Lung (tissue), 12 donors: Measurements from ENCODE around the gene FAM81A. TPM values are rescaled to one million over a fixed set of nuclear protein-coding genes. Genes with fewer than 3 reads are reported as not detected.

Experiments used
- ATAC-seq: fragments of 200-7000 bp; cut with Tn5 transposase; one replicate; pipeline ENCODE4 v1.9.1; 2020; ENCODE audit warnings: moderate number of reproducible peaks; ENCODE audit not compliant: insufficient read depth, low FRiP score
- DNase-seq, 3 donors: peaks; one replicate each; pipeline ENCODE4 v3.0.0-alpha.2; 2013 to 2017
- H3K27ac ChIP-seq, 2 donors: one replicate each; pipeline ENCODE4 v1.5.1; 2013; ENCODE audit warnings: mild to moderate bottlenecking in 2 of 2, moderate library complexity in 2 of 2, control low read depth in 1 of 2, inconsistent platforms in 1 of 2, low read depth in 1 of 2, low read length in 1 of 2
- H3K27me3 ChIP-seq, 3 donors: one replicate each; pipeline ENCODE4 v1.5.1; 2013; ENCODE audit warnings: low read length in 2 of 3; ENCODE audit not compliant: control insufficient read depth in 3 of 3, insufficient read depth in 3 of 3
- H3K36me3 ChIP-seq, 4 donors: one replicate each; pipeline ENCODE4 v1.5.1; 2013; ENCODE audit warnings: low read length in 4 of 4, mild to moderate bottlenecking in 1 of 4, moderate library complexity in 1 of 4; ENCODE audit not compliant: control insufficient read depth in 4 of 4, insufficient read depth in 4 of 4
- H3K4me1 ChIP-seq, 5 donors: one replicate each; pipeline ENCODE4 v1.5.1; 2013; ENCODE audit warnings: low read length in 5 of 5, mild to moderate bottlenecking in 2 of 5, moderate library complexity in 1 of 5; ENCODE audit not compliant: control insufficient read depth in 5 of 5, insufficient read depth in 5 of 5
- H3K4me3 ChIP-seq: one replicate; pipeline ENCODE4 v1.5.1; 2013; ENCODE audit warnings: mild to moderate bottlenecking, control low read depth, moderate library complexity
- H3K9ac ChIP-seq, 2 donors: one replicate each; pipeline ENCODE4 v1.5.1; 2013; ENCODE audit warnings: low read length in 2 of 2, control low read depth in 1 of 2; ENCODE audit not compliant: insufficient read depth in 1 of 2
- H3K9me3 ChIP-seq, 4 donors: one replicate each; pipeline ENCODE4 v1.5.1; 2013; ENCODE audit warnings: low read length in 3 of 4, mild to moderate bottlenecking in 1 of 4, moderate library complexity in 1 of 4; ENCODE audit not compliant: control insufficient read depth in 4 of 4, insufficient read depth in 3 of 4
- WGBS, 2 donors: extraction: QIAGEN DNeasy Blood & Tissue Kit; methylation state at CpG; one replicate each; pipeline ENCODE4 v1.1.7; 2013; 5-methylcytosine and 5-hydroxymethylcytosine counted together
- polyA plus RNA-seq, 2 donors: library from polyadenylated mRNA; stranded (reverse); fragments of 200-250 nt; gene quantifications; one replicate each; pipeline ENCODE4 v1.2.1, GENCODE V29; 2013
- total RNA-seq, 2 donors: library from RNA; depleted of rRNA in 1 of 2; stranded (reverse); fragments of >200 nt in 1 of 2; gene quantifications; one replicate each; pipeline ENCODE4 v1.2.1, GENCODE V29; 2014 to 2021
- TF ChIP-seq, protein P1 (sequence below): IDR thresholded peaks from 2 replicates; pipeline ENCODE4 v1.5.1; 2012; ENCODE audit warnings: mild to moderate bottlenecking; ENCODE audit errors: control extremely low read depth, extremely low read depth
- donor health status: control.
- donor health status: control.
- donor health status: Bipolar disorder and iron deficiency.
- donor health status: healthy.
- donor health status: DM: yes; HTN: yes; CAD: no.

The FAM81A gene
- total and polyA plus RNA-seq, 4 donors: 0.67 to 2.9 (median 1.7) TPM

DNA sequence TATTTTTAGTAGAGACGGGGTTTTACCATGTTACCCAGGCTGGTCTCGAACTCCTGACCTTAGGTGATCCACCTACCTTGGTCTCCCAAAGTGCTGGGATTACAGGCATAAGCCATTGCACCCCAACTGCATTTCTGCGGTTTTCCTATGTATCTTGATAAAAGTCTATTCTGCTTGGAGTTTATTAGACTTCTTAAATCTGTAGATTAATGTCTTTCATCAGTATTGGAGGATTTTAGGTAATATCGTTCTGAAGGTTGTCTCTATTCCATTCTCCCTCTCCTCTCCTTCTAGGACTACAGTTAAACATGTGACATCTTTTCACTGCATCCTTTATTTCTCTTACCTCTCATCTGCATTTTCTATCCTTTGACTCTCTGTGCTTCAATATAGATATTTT is 127.3 kb downstream of the FAM81A start:
- 74 to 95% methylated on average over 4 of the region's 4 CpGs for WGBS, 2 donors
- peaks cover 0 to 6% (median under 1%) of the 10 kb centered on the region in 4 donors for H3K9me3 ChIP-seq
- no peak overlapping the region for H3K27ac ChIP-seq
- H3K4me1 ChIP-seq: no peaks in the 10 kb centered on the region
- no peak overlapping the region for H3K4me3 ChIP-seq
- ATAC-seq: no peak
- H3K27me3 ChIP-seq: no peaks in the 10 kb centered on the region
- no peak for DNase-seq
- H3K9ac ChIP-seq: no peak overlapping the region
- H3K36me3 ChIP-seq: no peaks in the 10 kb centered on the region
- TF ChIP-seq, protein P1, sequence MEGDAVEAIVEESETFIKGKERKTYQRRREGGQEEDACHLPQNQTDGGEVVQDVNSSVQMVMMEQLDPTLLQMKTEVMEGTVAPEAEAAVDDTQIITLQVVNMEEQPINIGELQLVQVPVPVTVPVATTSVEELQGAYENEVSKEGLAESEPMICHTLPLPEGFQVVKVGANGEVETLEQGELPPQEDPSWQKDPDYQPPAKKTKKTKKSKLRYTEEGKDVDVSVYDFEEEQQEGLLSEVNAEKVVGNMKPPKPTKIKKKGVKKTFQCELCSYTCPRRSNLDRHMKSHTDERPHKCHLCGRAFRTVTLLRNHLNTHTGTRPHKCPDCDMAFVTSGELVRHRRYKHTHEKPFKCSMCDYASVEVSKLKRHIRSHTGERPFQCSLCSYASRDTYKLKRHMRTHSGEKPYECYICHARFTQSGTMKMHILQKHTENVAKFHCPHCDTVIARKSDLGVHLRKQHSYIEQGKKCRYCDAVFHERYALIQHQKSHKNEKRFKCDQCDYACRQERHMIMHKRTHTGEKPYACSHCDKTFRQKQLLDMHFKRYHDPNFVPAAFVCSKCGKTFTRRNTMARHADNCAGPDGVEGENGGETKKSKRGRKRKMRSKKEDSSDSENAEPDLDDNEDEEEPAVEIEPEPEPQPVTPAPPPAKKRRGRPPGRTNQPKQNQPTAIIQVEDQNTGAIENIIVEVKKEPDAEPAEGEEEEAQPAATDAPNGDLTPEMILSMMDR: no peak

DNA sequence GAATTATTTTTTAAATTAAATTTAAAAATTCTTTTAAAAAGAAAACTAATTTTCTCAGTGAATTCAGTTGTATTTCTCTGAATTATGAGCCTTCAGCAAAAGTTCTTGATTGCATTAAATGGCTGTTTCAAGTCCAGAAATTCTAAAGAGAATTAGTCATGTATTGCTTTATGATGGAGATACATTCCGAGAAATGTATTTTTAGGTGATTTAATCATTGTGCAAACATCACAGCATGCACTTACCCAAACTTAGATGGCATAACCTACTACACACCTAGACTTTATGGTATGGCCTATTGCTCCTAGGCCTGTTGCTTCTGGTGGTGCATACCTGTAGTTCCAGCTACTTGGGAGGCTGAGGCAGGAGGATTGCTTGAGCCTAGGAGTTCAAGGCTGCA is 129.3 kb downstream of the FAM81A start:
- Histone ChIP-seq H3K4me1 (no peaks in the 10 kb centered on the region), H3K4me3 (no peak overlapping the region), H3K9ac (no peak overlapping the region), H3K36me3 (no peaks in the 10 kb centered on the region), H3K27me3 (no peaks in the 10 kb centered on the region), H3K27ac (no peak overlapping the region), H3K9me3 (peaks cover 0 to 6% (median under 1%) of the 10 kb centered on the region in 4 donors)
- TF ChIP-seq, protein P1: no peak
- WGBS, 2 donors: 91 to 95% methylated on average over 1 of the region's 1 CpG
- ATAC-seq: no peak
- no peak for DNase-seq

DNA sequence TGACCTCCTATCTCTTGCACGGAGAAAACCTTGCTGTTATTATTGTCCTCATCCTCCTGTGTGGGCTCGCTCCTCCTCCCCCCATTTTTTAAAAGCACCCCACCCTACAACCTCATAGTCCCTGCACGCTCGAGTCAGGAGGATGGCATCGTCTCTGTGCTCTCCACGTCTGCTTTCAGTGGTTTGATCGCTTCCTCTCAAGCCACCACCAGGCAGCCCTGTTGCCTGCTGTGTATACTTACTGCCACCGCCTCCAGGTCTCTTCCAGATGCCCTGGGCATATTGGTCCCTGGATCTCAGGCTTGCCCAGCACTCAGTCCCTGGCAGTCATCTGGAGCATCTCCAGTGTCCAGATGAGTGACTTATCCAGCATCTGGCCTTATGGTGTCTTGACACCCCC is 131.5 kb downstream of the FAM81A start:
- TF ChIP-seq, protein P1: no peak
- peaks cover 0 to 6% (median under 1%) of the 10 kb centered on the region in 4 donors for H3K9me3 ChIP-seq
- ATAC-seq (no peak), DNase-seq (no peak)
- H3K4me3 ChIP-seq: no peak overlapping the region
- H3K36me3 ChIP-seq: no peaks in the 10 kb centered on the region
- H3K4me1 ChIP-seq: no peaks in the 10 kb centered on the region
- H3K9ac ChIP-seq: no peak overlapping the region
- no peaks in the 10 kb centered on the region for H3K27me3 ChIP-seq
- 81 to 88% methylated on average over 8 of the region's 8 CpGs for WGBS, 2 donors
- no peak overlapping the region for H3K27ac ChIP-seq

DNA sequence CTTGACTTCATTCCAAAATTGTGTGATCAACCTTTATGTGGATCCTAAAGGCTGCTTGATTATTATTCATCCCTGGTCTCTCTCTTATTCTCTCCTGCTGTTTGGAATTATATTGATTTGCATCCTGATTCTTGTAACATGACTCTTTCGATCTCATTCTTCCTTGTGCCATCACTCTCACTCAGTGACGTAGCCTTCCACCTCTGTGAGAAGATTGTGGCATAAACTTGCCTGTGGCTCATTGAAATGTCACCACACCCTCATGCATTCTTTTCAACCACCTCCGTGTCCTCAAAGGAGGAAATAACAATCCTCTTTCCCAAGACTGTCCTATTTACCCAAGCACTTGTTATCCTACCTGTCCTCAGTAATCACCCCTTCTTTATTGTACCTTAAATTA is 132.3 kb downstream of the FAM81A start:
- DNase-seq: no peak
- Histone ChIP-seq H3K27ac (no peak overlapping the region), H3K36me3 (no peaks in the 10 kb centered on the region), H3K4me1 (no peaks in the 10 kb centered on the region), H3K9me3 (peaks cover 0 to 6% (median under 1%) of the 10 kb centered on the region in 4 donors), H3K9ac (no peak overlapping the region), H3K4me3 (no peak overlapping the region), H3K27me3 (no peaks in the 10 kb centered on the region)
- TF ChIP-seq, protein P1: no peak
- no peak for ATAC-seq
- 56 to 68% methylated on average over 3 of the region's 3 CpGs for WGBS, 2 donors
